GM13976 (cell line): ENCODE results near the gene SLC50A1.
"Not testable (repeated sequence)": the region's sequence is repeated elsewhere in the genome, so short reads cannot be mapped to it uniquely, and the experiment has no call there.

Experiments
- DNase-seq: peaks from one replicate; pipeline ENCODE4 v3.0.0; 2012; ENCODE audit warnings: low spot score
- CTCF ChIP-seq: IDR thresholded peaks from 2 replicates; pipeline ENCODE4 v1.5.1; 2012; ENCODE audit warnings: borderline replicate concordance, mild to moderate bottlenecking; ENCODE audit not compliant: insufficient read depth; ENCODE audit errors: extremely low read depth, missing control alignments, control extremely low read depth
- in situ Hi-C: fragments of 300-500 bp; cut with MboI; formaldehyde crosslinking; loops from one replicate; pipeline ENCODE4 v1.12.0; 2022; ENCODE audit warnings: low sequenced_read_pairs, mixed read lengths, inconsistent platforms; ENCODE audit not compliant: unreplicated experiment

SLC50A1 gene

GRCh38 chr1:155141749-155142148 is 6.1 kb downstream of the SLC50A1 start:
- DNase-seq, result no peak
- in situ Hi-C loops, result no loop called here
- no peak for TF ChIP-seq CTCF

GRCh38 chr1:155145491-155145890 is 9.8 kb downstream of the SLC50A1 start:
- in situ Hi-C loops, result no loop called here
- no peak for DNase-seq
- TF ChIP-seq CTCF, result no peak

- DNase-seq, in situ Hi-C loops: not testable (repeated sequence)
Observed at GRCh38 chr1:155155996-155156643, 20.5 kb downstream of the SLC50A1 start.

DNA sequence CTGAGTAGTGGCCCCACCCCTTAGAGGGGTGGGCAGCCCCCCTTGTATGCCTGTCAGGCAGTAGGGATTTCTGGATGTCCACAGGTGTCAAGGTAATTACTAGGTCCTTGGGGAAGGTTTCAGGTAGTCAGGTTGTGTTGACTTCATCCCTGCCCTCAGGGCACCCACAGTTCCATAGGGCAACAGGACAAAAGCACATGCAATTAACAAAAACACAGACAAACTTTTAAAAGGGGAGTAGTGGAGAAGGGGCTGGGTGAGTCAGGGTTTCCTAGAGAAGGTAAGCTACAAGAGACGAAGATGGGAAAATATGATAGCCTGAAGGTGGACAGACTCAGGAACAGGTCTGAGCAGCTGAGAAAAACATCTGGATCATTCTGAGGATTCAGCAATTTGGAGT is 23.3 kb downstream of the SLC50A1 start:
- no peak for DNase-seq
- in situ Hi-C loops, result no loop called here
- no peak for TF ChIP-seq CTCF

GRCh38 chr1:155160128-155160527 is 24.5 kb downstream of the SLC50A1 start:
- in situ Hi-C loops, result no loop called here
- no peak for DNase-seq
- TF ChIP-seq CTCF, result no peak

GRCh38 chr1:155162631-155163030 is 27.0 kb downstream of the SLC50A1 start:
- DNase-seq, in situ Hi-C loops: not testable (repeated sequence)

DNA sequence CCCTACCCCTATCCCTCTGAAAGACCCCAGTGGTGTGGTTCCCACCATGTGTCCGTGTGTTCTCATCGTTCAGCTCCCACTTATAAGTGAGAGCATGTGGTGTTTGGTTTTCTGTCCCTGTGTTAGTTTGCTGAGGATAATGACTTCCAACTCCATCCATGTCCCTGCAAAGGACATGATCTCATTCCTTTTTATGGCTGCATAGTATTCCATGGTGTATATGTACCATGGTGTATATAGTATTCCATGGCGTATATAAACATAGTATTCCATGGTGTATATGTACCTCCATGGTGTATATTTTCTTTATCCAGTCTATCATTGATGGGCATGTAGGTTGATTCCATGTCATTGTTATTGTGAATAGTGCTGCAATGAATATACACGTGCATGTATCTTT is 28.1 kb downstream of the SLC50A1 start:
- DNase-seq, in situ Hi-C loops: not testable (repeated sequence)

- in situ Hi-C loops, result loop anchor here (5.0 kb wide), 1 partner anchor 72 kb away; no protein-coding TSS in a partner anchor
- not testable (repeated sequence) for DNase-seq
Observed at GRCh38 chr1:155164625-155165024, 29.0 kb downstream of the SLC50A1 start.

DNA sequence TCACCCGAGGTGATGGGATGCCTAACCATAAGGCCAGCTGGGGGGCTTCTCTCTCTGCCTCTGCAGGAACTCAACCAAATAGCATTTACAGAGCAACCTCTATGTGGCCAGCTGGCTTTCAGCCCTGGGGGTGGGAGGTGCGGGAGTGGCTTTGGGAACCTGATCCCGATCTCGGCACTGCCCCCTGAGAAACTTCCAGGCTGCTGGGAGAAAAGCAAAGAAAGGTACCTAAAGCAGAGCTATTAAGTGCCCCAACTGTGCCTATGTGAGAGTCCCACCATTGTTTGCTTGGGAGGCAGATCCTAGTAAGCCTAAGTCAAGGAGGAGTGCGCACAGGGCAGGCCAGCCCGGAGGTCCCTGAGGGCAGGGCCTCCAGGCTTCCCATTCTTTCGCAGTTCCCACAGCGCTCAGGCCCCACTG is 30.4 kb downstream of the SLC50A1 start:
- no peak for DNase-seq
- no peak for TF ChIP-seq CTCF
- in situ Hi-C loops, result loop anchor here (5.0 kb wide), 1 partner anchor 74 kb away; no protein-coding TSS in a partner anchor
